ENCODE results near the gene CDS2.

CDS2 gene

GRCh38 chr20:5182615-5183254 is 55.9 kb downstream of the CDS2 start:
- DNase-seq: no peak

- no peak for DNase-seq
These were observed 57.1 kb downstream of the CDS2 start for GRCh38 chr20:5183731-5184474.

GRCh38 chr20:5184684-5185083 is 57.9 kb downstream of the CDS2 start:
- no peak for DNase-seq

- no peak for DNase-seq
These were observed 60.3 kb downstream of the CDS2 start for GRCh38 chr20:5187122-5187521.

- DNase-seq: no peak
These were observed 61.9 kb downstream of the CDS2 start for GRCh38 chr20:5188736-5189135.

GRCh38 chr20:5189917-5190316 is 63.1 kb downstream of the CDS2 start:
- DNase-seq: no peak

- DNase-seq: no peak
These were observed 63.6 kb downstream of the CDS2 start for GRCh38 chr20:5190444-5190843.

- no peak for DNase-seq
These were observed 65.2 kb downstream of the CDS2 start for GRCh38 chr20:5191829-5192569.

GRCh38 chr20:5192570-5193431 is 66.0 kb downstream of the CDS2 start:
- no peak for DNase-seq

- DNase-seq: no peak
These were observed 68.8 kb downstream of the CDS2 start for GRCh38 chr20:5195655-5196054.

GRCh38 chr20:5196149-5196548 is 69.3 kb downstream of the CDS2 start:
- DNase-seq: no peak

GRCh38 chr20:5197270-5197827 is 70.5 kb downstream of the CDS2 start:
- no peak for DNase-seq

- no peak for DNase-seq
These were observed 71.2 kb downstream of the CDS2 start for GRCh38 chr20:5197847-5198650.

GRCh38 chr20:5198651-5198924 is 71.8 kb downstream of the CDS2 start:
- no peak for DNase-seq

- DNase-seq: no peak
These were observed 76.6 kb downstream of the CDS2 start for GRCh38 chr20:5203380-5203779.

- DNase-seq: peak; percentile 78
These were observed 78.8 kb downstream of the CDS2 start for GRCh38 chr20:5205348-5206210.

- DNase-seq: no peak
These were observed 80.3 kb downstream of the CDS2 start for GRCh38 chr20:5207138-5207537.

- DNase-seq: no peak
These were observed 85.3 kb downstream of the CDS2 start for GRCh38 chr20:5211803-5212714.

GRCh38 chr20:5212907-5213487 is 86.2 kb downstream of the CDS2 start:
- DNase-seq: no peak

GRCh38 chr20:5214826-5215225 is 88.0 kb downstream of the CDS2 start:
- no peak for DNase-seq
